Neural cell (in vitro differentiated cells): ENCODE measurements around the gene ECM2. TPM values are rescaled to one million over a fixed set of nuclear protein-coding genes. Genes with fewer than 3 reads are reported as not detected.

ENCODE experiments used
- H2AFZ ChIP-seq: fragments of 200-600, 300-800 bp; sonication (generic), shearing (Covaris generic); 2 replicates; pipeline ENCODE4 v1.6.0; 2014; ENCODE audit warnings: low read depth, mild to moderate bottlenecking, antibody characterized with exemption, low read length, moderate library complexity
- H3F3A ChIP-seq: fragments of 200-600 bp; shearing (Covaris generic); 2 replicates; pipeline ENCODE4 v1.6.1; 2016; ENCODE audit warnings: mild to moderate bottlenecking, moderate library complexity, mixed read lengths, antibody characterized with exemption, low read length; ENCODE audit not compliant: insufficient read depth, poor library complexity, severe bottlenecking
- H3K27ac ChIP-seq: fragments of 200-600, 300-800 bp; sonication (generic), shearing (Covaris generic); 2 replicates; pipeline ENCODE4 v1.5.1; 2014; ENCODE audit warnings: mild to moderate bottlenecking, low read length, moderate library complexity
- H3K27me3 ChIP-seq: fragments of 300-800, 200-600 bp; sonication (generic), shearing (Covaris generic); 2 replicates; pipeline ENCODE4 v1.6.0; 2014; ENCODE audit warnings: mild to moderate bottlenecking, low read depth, low read length, moderate library complexity; ENCODE audit not compliant: insufficient read depth
- H3K36me3 ChIP-seq: fragments of 300-800, 200-600 bp; sonication (generic), shearing (Covaris generic); 2 replicates; pipeline ENCODE4 v1.5.1; 2014; ENCODE audit warnings: mild to moderate bottlenecking, antibody characterized with exemption, low read length, moderate library complexity; ENCODE audit not compliant: insufficient read depth
- H3K4me2 ChIP-seq: fragments of 300-800, 200-600 bp; sonication (generic), shearing (Covaris generic); 2 replicates; pipeline ENCODE4 v1.6.0; 2014; ENCODE audit warnings: mild to moderate bottlenecking, low read length
- H3K4me3 ChIP-seq: fragments of 300-800, 200-600 bp; sonication (generic), shearing (Covaris generic); 2 replicates; pipeline ENCODE4 v1.5.1; 2014; ENCODE audit warnings: mild to moderate bottlenecking, low read length, moderate library complexity
- H3K79me2 ChIP-seq: fragments of 200-600 bp; shearing (Covaris generic); replicated peaks from 2 replicates; pipeline ENCODE4 v1.6.0; 2014; ENCODE audit warnings: mild to moderate bottlenecking, low read length, moderate library complexity; ENCODE audit not compliant: insufficient read depth
- H3K9ac ChIP-seq: fragments of 300-800, 200-600 bp; sonication (generic), shearing (Covaris generic); 2 replicates; pipeline ENCODE4 v1.6.1; 2016; ENCODE audit warnings: mild to moderate bottlenecking, low read length, mixed read lengths
- H3K9me2 ChIP-seq: fragments of 200-600 bp; shearing (Covaris generic); 2 replicates; pipeline ENCODE4 v1.6.1; 2016; ENCODE audit warnings: mild to moderate bottlenecking, low read length, mixed read lengths; ENCODE audit not compliant: insufficient read depth
- H3K9me3 ChIP-seq: fragments of 200-600, 300-800 bp; sonication (generic), shearing (Covaris generic); 2 replicates; pipeline ENCODE4 v1.6.1; 2016; ENCODE audit warnings: mild to moderate bottlenecking, mixed run types, low read length, moderate library complexity, mixed read lengths
- H4K20me1 ChIP-seq: fragments of 200-600 bp; shearing (Covaris generic); 2 replicates; pipeline ENCODE4 v1.6.1; 2016; ENCODE audit warnings: mild to moderate bottlenecking, mixed run types; ENCODE audit not compliant: insufficient read depth
- CTCF ChIP-seq: fragments of 450-650 bp; IDR thresholded peaks from 2 replicates; pipeline ENCODE4 v1.5.1; 2014; ENCODE audit warnings: antibody characterized with exemption, mild to moderate bottlenecking, moderate library complexity; ENCODE audit not compliant: poor library complexity, severe bottlenecking
- EP300 ChIP-seq: fragments of 450-650 bp; conservative IDR thresholded peaks from 2 replicates; pipeline ENCODE4 v1.6.1; 2014; ENCODE audit warnings: antibody characterized with exemption, mild to moderate bottlenecking, moderate library complexity; ENCODE audit not compliant: poor library complexity, severe bottlenecking
- EZH2 ChIP-seq: fragments of 200-600, 300-800 bp; shearing (Covaris generic), sonication (generic); IDR thresholded peaks from 2 replicates; pipeline ENCODE4 v1.6.1; 2014; ENCODE audit warnings: antibody characterized with exemption, low read length, borderline replicate concordance, mild to moderate bottlenecking; ENCODE audit not compliant: insufficient read depth, poor library complexity, severe bottlenecking
- MXI1 ChIP-seq: fragments of 450-650 bp; conservative IDR thresholded peaks from 2 replicates; pipeline ENCODE4 v1.6.1; 2014; ENCODE audit warnings: antibody characterized with exemption, mild to moderate bottlenecking; ENCODE audit not compliant: poor library complexity, severe bottlenecking
- POLR2AphosphoS5 ChIP-seq: IDR thresholded peaks from 2 replicates; pipeline ENCODE4 v1.6.1; 2012
- RAD21 ChIP-seq: fragments of 450-650 bp; conservative IDR thresholded peaks from 2 replicates; pipeline ENCODE4 v1.6.1; 2014; ENCODE audit warnings: antibody characterized with exemption, mild to moderate bottlenecking, moderate library complexity
- SMC3 ChIP-seq: fragments of 450-650 bp; conservative IDR thresholded peaks from 2 replicates; pipeline ENCODE4 v1.6.1; 2014; ENCODE audit warnings: antibody characterized with exemption, mild to moderate bottlenecking, moderate library complexity; ENCODE audit not compliant: poor library complexity
- TAF1 ChIP-seq: IDR thresholded peaks from 2 replicates; pipeline ENCODE4 v1.6.1; 2012; ENCODE audit warnings: low read depth
- polyA plus RNA-seq: library from polyadenylated mRNA; depleted of rRNA; stranded (reverse); fragments of >200 nt; gene quantifications from 2 replicates; pipeline ENCODE4 v1.2.3, GENCODE V29; 2014
- small RNA-seq, 3 experiments: library from RNA; depleted of rRNA; stranded (forward); fragments of <200 nt; gene quantifications; one replicate each; pipeline ENCODE3, GENCODE V24; 2012
- TF ChIP-seq, protein P1 (sequence below): IDR thresholded peaks from 2 replicates; pipeline ENCODE4 v1.6.1; 2012; ENCODE audit warnings: borderline replicate concordance

Gene ECM2
- polyA plus RNA-seq, 1 donor from 2014 or later: not detected

DNA sequence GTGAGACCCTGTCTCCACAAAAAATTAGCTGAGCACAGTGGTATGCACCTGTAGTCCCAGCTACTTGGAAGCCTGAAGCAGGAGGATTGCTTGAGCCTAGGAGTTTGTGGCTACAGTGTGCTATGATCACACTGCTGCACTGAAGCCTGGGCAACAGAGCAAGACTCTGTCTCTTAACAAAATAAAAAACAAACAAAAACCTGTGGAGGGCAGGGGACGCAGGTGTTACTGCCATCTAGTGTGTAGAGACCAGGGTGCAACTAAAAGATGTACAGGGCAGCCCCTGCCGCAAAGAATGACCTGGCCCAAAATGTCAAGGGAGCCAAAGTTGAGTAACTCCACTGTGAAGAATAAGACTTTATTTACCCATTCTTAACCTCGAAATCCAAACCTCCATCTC, 80.6 kb downstream of the ECM2 start:
- TF ChIP-seq POLR2AphosphoS5: no peak
- TF ChIP-seq, protein P1, sequence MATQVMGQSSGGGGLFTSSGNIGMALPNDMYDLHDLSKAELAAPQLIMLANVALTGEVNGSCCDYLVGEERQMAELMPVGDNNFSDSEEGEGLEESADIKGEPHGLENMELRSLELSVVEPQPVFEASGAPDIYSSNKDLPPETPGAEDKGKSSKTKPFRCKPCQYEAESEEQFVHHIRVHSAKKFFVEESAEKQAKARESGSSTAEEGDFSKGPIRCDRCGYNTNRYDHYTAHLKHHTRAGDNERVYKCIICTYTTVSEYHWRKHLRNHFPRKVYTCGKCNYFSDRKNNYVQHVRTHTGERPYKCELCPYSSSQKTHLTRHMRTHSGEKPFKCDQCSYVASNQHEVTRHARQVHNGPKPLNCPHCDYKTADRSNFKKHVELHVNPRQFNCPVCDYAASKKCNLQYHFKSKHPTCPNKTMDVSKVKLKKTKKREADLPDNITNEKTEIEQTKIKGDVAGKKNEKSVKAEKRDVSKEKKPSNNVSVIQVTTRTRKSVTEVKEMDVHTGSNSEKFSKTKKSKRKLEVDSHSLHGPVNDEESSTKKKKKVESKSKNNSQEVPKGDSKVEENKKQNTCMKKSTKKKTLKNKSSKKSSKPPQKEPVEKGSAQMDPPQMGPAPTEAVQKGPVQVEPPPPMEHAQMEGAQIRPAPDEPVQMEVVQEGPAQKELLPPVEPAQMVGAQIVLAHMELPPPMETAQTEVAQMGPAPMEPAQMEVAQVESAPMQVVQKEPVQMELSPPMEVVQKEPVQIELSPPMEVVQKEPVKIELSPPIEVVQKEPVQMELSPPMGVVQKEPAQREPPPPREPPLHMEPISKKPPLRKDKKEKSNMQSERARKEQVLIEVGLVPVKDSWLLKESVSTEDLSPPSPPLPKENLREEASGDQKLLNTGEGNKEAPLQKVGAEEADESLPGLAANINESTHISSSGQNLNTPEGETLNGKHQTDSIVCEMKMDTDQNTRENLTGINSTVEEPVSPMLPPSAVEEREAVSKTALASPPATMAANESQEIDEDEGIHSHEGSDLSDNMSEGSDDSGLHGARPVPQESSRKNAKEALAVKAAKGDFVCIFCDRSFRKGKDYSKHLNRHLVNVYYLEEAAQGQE: no peak
- no peak for TF ChIP-seq SMC3
- TF ChIP-seq MXI1: no peak
- no peak for TF ChIP-seq TAF1
- H3K9ac ChIP-seq: no peak overlapping the region
- H3K9me2 ChIP-seq: no peaks in the 10 kb centered on the region
- no peaks in the 10 kb centered on the region for H3K27me3 ChIP-seq
- no peak overlapping the region for H3K27ac ChIP-seq
- H2AFZ ChIP-seq: no peak overlapping the region
- H3K4me3 ChIP-seq: no peak overlapping the region
- H4K20me1 ChIP-seq: no peaks in the 10 kb centered on the region
- no peaks in the 10 kb centered on the region for H3F3A ChIP-seq
- no peaks in the 10 kb centered on the region for H3K79me2 ChIP-seq
- H3K4me2 ChIP-seq: no peak overlapping the region
- H3K36me3 ChIP-seq: no peaks in the 10 kb centered on the region
- no peaks in the 10 kb centered on the region for H3K9me3 ChIP-seq

DNA sequence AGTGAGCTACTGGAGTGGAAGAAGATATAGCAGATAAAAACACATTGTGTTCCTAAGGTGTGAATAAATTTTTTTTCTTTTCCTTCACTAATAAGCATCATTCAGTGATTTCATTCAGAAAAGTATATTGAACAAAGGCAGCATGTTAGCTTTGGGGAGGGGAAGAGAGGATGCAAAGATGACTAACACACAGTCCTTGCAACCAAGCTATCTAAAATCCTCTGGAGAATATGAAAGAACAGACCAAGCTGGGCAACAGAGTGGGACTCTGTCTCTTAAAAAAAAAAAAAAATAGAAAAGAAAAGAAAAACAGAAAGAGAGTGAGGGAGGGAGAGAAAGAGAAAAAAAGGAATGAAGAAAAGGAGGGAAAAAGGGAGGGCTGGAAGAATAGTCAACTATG, 89.3 kb downstream of the ECM2 start:
- H3K4me2 ChIP-seq: no peak overlapping the region
- H3K9ac ChIP-seq: no peak overlapping the region
- no peaks in the 10 kb centered on the region for H3K9me2 ChIP-seq
- no peak overlapping the region for H3K27ac ChIP-seq
- TF ChIP-seq CTCF: no peak
- no peak for TF ChIP-seq SMC3
- no peak for TF ChIP-seq TAF1
- no peak for TF ChIP-seq MXI1
- TF ChIP-seq POLR2AphosphoS5: no peak
- no peak for TF ChIP-seq RAD21
- TF ChIP-seq EZH2: no peak
- TF ChIP-seq, protein P1: no peak
- TF ChIP-seq EP300: no peak
- no peaks in the 10 kb centered on the region for H3K36me3 ChIP-seq
- no peaks in the 10 kb centered on the region for H3K9me3 ChIP-seq
- no peaks in the 10 kb centered on the region for H3K79me2 ChIP-seq
- H2AFZ ChIP-seq: no peak overlapping the region
- no peaks in the 10 kb centered on the region for H4K20me1 ChIP-seq
- no peaks in the 10 kb centered on the region for H3F3A ChIP-seq
- no peaks in the 10 kb centered on the region for H3K27me3 ChIP-seq
- no peak overlapping the region for H3K4me3 ChIP-seq

Small RNA genes lying within 50 kb of the gene (small RNA-seq; reads per million reads assigned to genes)
- gene AL157827.1 (0 reads per million in 3 experiments), gene MIR4670 (0 reads per million in 3 experiments)

Other genes starting within 250 kb of the ECM2 start
- 58.1 and 64.4 TPM in 2 replicates for gene IARS1, start 242.3 kb downstream of the ECM2 start, polyA plus RNA-seq
- gene NOL8, start 210.6 kb downstream of the ECM2 start, polyA plus RNA-seq: 12.6 and 25.3 TPM in 2 replicates
- 2.8 and 5.0 TPM in 2 replicates for gene CENPP, start 210.0 kb downstream of the ECM2 start, polyA plus RNA-seq
- gene OGN, start 131.4 kb downstream of the ECM2 start, polyA plus RNA-seq: 0.12 TPM in 1 of 2 replicates, not detected in the other
- gene OMD, start 111.5 kb downstream of the ECM2 start, polyA plus RNA-seq: not detected in 2 replicates
- gene ASPN, start 53.5 kb downstream of the ECM2 start, polyA plus RNA-seq: 0.35 and 0.80 TPM in 2 replicates
- gene IPPK, start 134.1 kb upstream of the ECM2 start, polyA plus RNA-seq: 34.3 and 36.0 TPM in 2 replicates
- gene BICD2, start 228.8 kb upstream of the ECM2 start, polyA plus RNA-seq: 22.4 and 24.7 TPM in 2 replicates